CD14-positive monocyte (primary cell): ENCODE measurements around the gene PFDN5. TPM values are rescaled to one million over a fixed set of nuclear protein-coding genes. Genes with fewer than 3 reads are reported as not detected.

Experiments used
- DNase-seq, 3 donors: peaks; one replicate each; pipeline ENCODE4 v3.0.0-alpha.2; 2011 to 2022
- H2AFZ ChIP-seq: 2 replicates; pipeline ENCODE4 v1.6.0; 2012; ENCODE audit warnings: mild to moderate bottlenecking, low read depth, low read length, inconsistent platforms; ENCODE audit not compliant: insufficient read depth, poor library complexity, severe bottlenecking
- H3K27ac ChIP-seq, 2 donors: 1 replicate in 1 of 2; 2 replicates in 1 of 2; pipeline ENCODE4 v1.5.1; 2012 to 2013; ENCODE audit warnings: low read length in 2 of 2, control low read depth in 1 of 2, inconsistent platforms in 1 of 2, low read depth in 1 of 2, mild to moderate bottlenecking in 1 of 2
- H3K27me3 ChIP-seq, 2 donors: one replicate each; pipeline versions ENCODE4 v1.6.0 to v1.6.1; 2011 to 2013; ENCODE audit warnings: low read length in 2 of 2; ENCODE audit not compliant: control insufficient read depth in 2 of 2, insufficient read depth in 2 of 2
- H3K36me3 ChIP-seq, 2 donors: replicated peaks in 1 of 2; 1 replicate in 1 of 2; 2 replicates in 1 of 2; pipeline versions ENCODE4 v1.5.1 to v1.6.1; 2012 to 2013; ENCODE audit warnings: low read length in 2 of 2, control low read depth in 1 of 2, inconsistent platforms in 1 of 2, mild to moderate bottlenecking in 1 of 2; ENCODE audit not compliant: insufficient read depth in 2 of 2, control insufficient read depth in 1 of 2
- H3K4me1 ChIP-seq, 2 donors: 1 replicate in 1 of 2; 2 replicates in 1 of 2; pipeline versions ENCODE4 v1.5.1 to v1.6.1; 2012 to 2013; ENCODE audit warnings: low read length in 2 of 2, control low read depth in 1 of 2, inconsistent platforms in 1 of 2, mild to moderate bottlenecking in 1 of 2, moderate library complexity in 1 of 2; ENCODE audit not compliant: insufficient read depth in 2 of 2, control insufficient read depth in 1 of 2
- H3K4me2 ChIP-seq: replicated peaks from 2 replicates; pipeline ENCODE3; 2012; ENCODE audit warnings: low read length, moderate library complexity, mild to moderate bottlenecking; ENCODE audit not compliant: poor library complexity, severe bottlenecking; ENCODE audit errors: extremely low read depth
- H3K4me3 ChIP-seq, 3 experiments: fragments of 200-600 bp in 1 of 3; sonication (generic) in 1 of 3; replicated peaks in 1 of 3; 1 replicate in 2 of 3; 2 replicates in 1 of 3; pipeline ENCODE4 v1.5.1; 2011 to 2013; ENCODE audit warnings: low read length in 3 of 3, mild to moderate bottlenecking in 3 of 3, control low read depth in 2 of 3, low read depth in 2 of 3, inconsistent platforms in 1 of 3, moderate library complexity in 1 of 3
- H3K79me2 ChIP-seq: 2 replicates; pipeline ENCODE4 v1.6.0; 2012; ENCODE audit warnings: mild to moderate bottlenecking, control low read depth, inconsistent platforms, low read length, moderate library complexity; ENCODE audit not compliant: insufficient read depth
- H3K9ac ChIP-seq: 2 replicates; pipeline ENCODE4 v1.6.0; 2017; ENCODE audit warnings: low read length, mild to moderate bottlenecking; ENCODE audit not compliant: insufficient read depth, poor library complexity, severe bottlenecking
- H3K9me3 ChIP-seq, 2 donors: replicated peaks in 1 of 2; 1 replicate in 1 of 2; 2 replicates in 1 of 2; pipeline versions ENCODE4 v1.5.1 to v1.6.1; 2012 to 2013; ENCODE audit warnings: low read length in 2 of 2, control low read depth in 1 of 2; ENCODE audit not compliant: control insufficient read depth in 1 of 2, insufficient read depth in 1 of 2
- H4K20me1 ChIP-seq: 2 replicates; pipeline ENCODE4 v1.6.0; 2012; ENCODE audit warnings: mild to moderate bottlenecking, low read length, control low read depth, moderate library complexity; ENCODE audit not compliant: insufficient read depth
- H3K27ac Mint-ChIP-seq, 7 donors: one replicate each; pipeline ENCODE4 v1.8.0; 2020; ENCODE audit warnings: mild to moderate bottlenecking in 7 of 7, mixed read lengths in 7 of 7, moderate library complexity in 6 of 7, inconsistent platforms in 2 of 7
- H3K27me3 Mint-ChIP-seq, 3 donors: one replicate each; pipeline ENCODE4 v1.8.0; 2021 to 2022; ENCODE audit warnings: low read depth in 3 of 3, mild to moderate bottlenecking in 3 of 3, mixed read lengths in 3 of 3, moderate library complexity in 3 of 3, inconsistent platforms in 1 of 3
- H3K36me3 Mint-ChIP-seq, 2 donors: one replicate each; pipeline ENCODE4 v1.8.0; 2020; ENCODE audit warnings: mixed read lengths in 2 of 2, inconsistent platforms in 1 of 2, mild to moderate bottlenecking in 1 of 2
- H3K4me1 Mint-ChIP-seq: one replicate; pipeline ENCODE4 v1.8.0; 2020; ENCODE audit warnings: mild to moderate bottlenecking, mixed read lengths
- H3K4me3 Mint-ChIP-seq, 2 donors: one replicate each; pipeline ENCODE4 v1.8.0; 2020; ENCODE audit warnings: mild to moderate bottlenecking in 2 of 2, mixed read lengths in 2 of 2, moderate library complexity in 1 of 2
- H3K9me3 Mint-ChIP-seq, 7 donors: one replicate each; pipeline ENCODE4 v1.8.0; 2020 to 2022; ENCODE audit warnings: mixed read lengths in 7 of 7, mild to moderate bottlenecking in 6 of 7, moderate library complexity in 6 of 7, inconsistent platforms in 2 of 7
- CTCF ChIP-seq: fragments of 200-600 bp; IDR thresholded peaks from one replicate; pipeline ENCODE4 v1.8.0; 2022; ENCODE audit warnings: antibody characterized with exemption, mild to moderate bottlenecking
- WGBS: methylation state at CpG from one replicate; pipeline ENCODE4 v1.1.5; 2013; ENCODE audit warnings: missing lambda C conversion rate; ENCODE audit not compliant: insufficient coverage; 5-methylcytosine and 5-hydroxymethylcytosine counted together
- intact Hi-C, 2 donors: fragments of 100-400 bp; cut with micrococcal nuclease; formaldehyde crosslinking; loops; one replicate each; pipeline versions ENCODE4 v1.15.0 to v1.15.1; 2023
- polyA plus RNA-seq, 3 donors: library from polyadenylated mRNA; depleted of rRNA in 1 of 3; unstranded in 2 of 3; stranded (reverse) in 1 of 3; fragments of 300-500 nt in 2 of 3; fragments of >200 nt in 1 of 3; fragmentation: Illumina TruSeq in 2 of 3; gene quantifications; 1 replicate in 2 of 3; 2 replicates in 1 of 3; pipeline ENCODE4 v1.2.3, GENCODE V29; 2012 to 2021

Gene PFDN5
- polyA plus RNA-seq, 3 donors, result 1,474 to 2,196 (median 1,751) TPM

GRCh38 chr12:53299454-53300180 lies 4.3 kb downstream of the PFDN5 start, which contains the start of gene MYG1:
Gene MYG1 (plus strand): TSS chr12:53299695. CDS start chr12:53299738, 43 bp downstream.
- Mint-ChIP-seq H3K4me1 (peaks cover 78% of the 10 kb centered on the region), H3K27ac (peak within 1 kb of the TSS; percentile 99 to 100 (median 99)), H3K36me3 (peaks cover 22 to 59% of the 10 kb centered on the region in 2 donors), H3K9me3 (peaks cover 0 to 3% (median 0%) of the 10 kb centered on the region in 7 donors), H3K4me3 (peak within 1 kb of the TSS; percentile 98 to 99), H3K27me3 (no peaks in the 10 kb centered on the region)
- Histone ChIP-seq H3K36me3 (peaks cover 25 to 28% of the 10 kb centered on the region in 2 donors), H3K4me3 (peak within 1 kb of the TSS; percentile 78 to 96 (median 90)), H3K9ac (peak within 1 kb of the TSS; percentile 70), H2AFZ (peak within 1 kb of the TSS; percentile 75), H3K4me2 (peak within 1 kb of the TSS; percentile 96), H4K20me1 (peaks cover 6% of the 10 kb centered on the region), H3K4me1 (peaks cover 55 to 63% of the 10 kb centered on the region in 2 donors), H3K27ac (peak within 1 kb of the TSS; percentile 97), H3K9me3 (no peaks in the 10 kb centered on the region), H3K27me3 (no peaks in the 10 kb centered on the region), H3K79me2 (peaks cover 58% of the 10 kb centered on the region)
- intact Hi-C loops, result loop anchor here in 1 of 2 donors (2.0 to 5.0 kb wide), 3 partner anchors 21 to 153 kb away; partner anchors contain the start of genes AAAS and PCBP2
- peak; percentile 22 for TF ChIP-seq CTCF
- DNase-seq, result peak; percentile 82 to 85 (median 84)
- 2% methylated on average over 51 of the region's 51 CpGs for WGBS

GRCh38 chr12:53300187-53300586 lies 4.8 kb downstream of the PFDN5 start:
- Mint-ChIP-seq H3K27me3 (no peaks in the 10 kb centered on the region), H3K4me1 (peaks cover 73% of the 10 kb centered on the region), H3K27ac (peak overlapping the region; percentile 99 to 100 (median 99)), H3K36me3 (peaks cover 24 to 63% of the 10 kb centered on the region in 2 donors), H3K9me3 (peaks cover 0 to 3% (median 0%) of the 10 kb centered on the region in 7 donors), H3K4me3 (peak overlapping the region; percentile 98 to 99)
- 9% methylated on average over 10 of the region's 12 CpGs for WGBS
- peak overlapping the region; percentile 75 for H2AFZ ChIP-seq
- no peaks in the 10 kb centered on the region for H3K9me3 ChIP-seq
- H3K27me3 ChIP-seq, result no peaks in the 10 kb centered on the region
- peak in 1 of 3 donors; percentile 32 for DNase-seq
- H4K20me1 ChIP-seq, result peaks cover 6% of the 10 kb centered on the region
- peak overlapping the region; percentile 96 for H3K4me2 ChIP-seq
- intact Hi-C loops, result no loop called here
- no peak for TF ChIP-seq CTCF
- peaks cover 27 to 31% of the 10 kb centered on the region in 2 donors for H3K36me3 ChIP-seq
- peaks cover 58% of the 10 kb centered on the region for H3K79me2 ChIP-seq
- peak overlapping the region; percentile 97 for H3K27ac ChIP-seq
- peaks cover 49 to 57% of the 10 kb centered on the region in 2 donors for H3K4me1 ChIP-seq
- peak overlapping the region; percentile 78 to 96 (median 90) for H3K4me3 ChIP-seq
- peak overlapping the region; percentile 70 for H3K9ac ChIP-seq
